ENCODE measurements around the gene LIX1L.

Gene LIX1L

DNA sequence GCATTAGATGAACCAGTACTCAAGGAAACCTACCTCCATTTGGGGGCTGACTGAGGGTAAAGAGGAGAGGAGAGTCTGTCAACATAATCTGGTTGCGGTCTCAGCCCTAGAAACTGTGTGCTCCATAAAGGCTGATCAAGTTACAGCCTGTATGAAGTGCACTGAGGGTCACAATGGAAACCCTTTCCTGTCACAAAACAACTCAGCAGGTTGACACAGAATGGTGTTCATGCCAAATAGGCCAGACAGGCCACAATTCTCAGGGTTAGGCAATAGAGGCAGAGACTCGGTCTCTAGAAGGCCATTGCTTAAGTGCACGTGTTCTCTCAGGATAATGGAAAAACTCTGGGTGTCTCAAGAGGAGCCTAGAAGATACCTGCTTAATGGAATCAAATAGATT is 68.1 kb downstream of the LIX1L start:
- DNase-seq (ENCODE audit: low read depth in 1 of 2, low spot score in 1 of 2), result peak in 1 of 2 experiments; percentile 23
- in situ Hi-C loops (cut with HindIII; ENCODE audit: low pct_unique_long_range_greater_than_20kb, low sequenced_read_pairs), result no loop called here
- TF ChIP-seq JUND (IDR thresholded peaks at IDR 0.05; ENCODE audit: low read depth), result no peak

DNA sequence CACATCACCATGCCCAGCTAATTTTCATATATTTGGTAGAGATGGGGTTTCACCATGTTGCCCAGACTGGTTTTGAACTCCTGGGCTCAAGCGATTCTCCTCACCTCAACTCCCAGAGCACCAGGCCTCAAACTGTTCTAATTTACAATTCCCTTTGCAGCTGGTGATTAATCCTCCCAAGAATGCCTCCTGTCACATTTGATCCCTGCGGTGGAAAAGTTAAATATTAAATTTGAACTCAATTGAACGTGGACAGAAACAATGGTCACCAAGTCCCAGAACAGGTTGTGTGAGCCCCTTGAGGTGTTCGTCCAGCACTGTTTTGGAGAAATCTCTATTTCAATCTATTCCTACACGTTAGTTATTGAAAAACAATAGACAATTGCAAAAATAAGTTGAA is 70.2 kb downstream of the LIX1L start:
- peak in 1 of 2 experiments; percentile 90 for DNase-seq (ENCODE audit: low read depth in 1 of 2, low spot score in 1 of 2)
- TF ChIP-seq JUND (IDR thresholded peaks at IDR 0.05; ENCODE audit: low read depth), result no peak
- in situ Hi-C loops (cut with HindIII; ENCODE audit: low pct_unique_long_range_greater_than_20kb, low sequenced_read_pairs), result no loop called here

DNA sequence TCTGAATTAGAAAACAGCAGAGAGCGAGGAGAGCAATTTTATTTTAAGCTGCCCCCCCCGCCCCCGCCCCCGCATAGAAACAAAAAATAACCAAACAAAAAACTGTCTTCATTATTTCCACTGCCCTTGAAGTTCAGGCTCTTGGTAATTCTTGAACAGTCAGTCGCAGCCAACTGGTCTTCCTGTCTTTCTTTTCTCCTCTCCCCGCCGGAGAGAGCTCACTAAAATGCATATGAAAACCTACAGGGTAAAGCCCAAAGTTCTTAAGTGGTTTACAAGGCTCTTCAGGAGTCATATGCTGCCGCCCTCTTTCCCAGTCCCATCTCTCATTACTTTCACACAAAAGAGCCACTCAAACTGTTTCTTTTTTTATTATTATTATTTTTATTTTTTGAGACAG is 71.0 kb downstream of the LIX1L start:
- no peak for TF ChIP-seq JUND (IDR thresholded peaks at IDR 0.05; ENCODE audit: low read depth)
- no peak for DNase-seq (ENCODE audit: low read depth in 1 of 2, low spot score in 1 of 2)
- in situ Hi-C loops (cut with HindIII; ENCODE audit: low pct_unique_long_range_greater_than_20kb, low sequenced_read_pairs), result no loop called here

DNA sequence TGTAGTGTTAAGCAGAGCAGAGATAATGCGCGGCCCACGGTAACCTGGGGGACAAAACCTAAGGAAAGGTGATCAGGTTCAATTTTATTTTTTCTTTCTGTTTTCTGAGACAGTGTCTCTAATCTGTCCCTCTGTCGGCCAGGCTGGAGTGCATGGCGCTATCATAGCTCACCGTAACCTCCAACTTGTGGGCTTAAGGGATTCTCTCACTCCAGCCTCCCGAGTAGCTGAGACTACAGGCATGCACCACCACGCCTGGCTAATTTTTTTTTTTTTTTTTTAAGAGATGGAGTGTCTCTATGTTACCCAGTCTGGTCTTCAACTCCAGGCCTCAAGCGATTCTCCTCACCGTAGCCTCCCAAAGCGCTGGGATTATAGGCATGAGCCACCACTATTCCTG is 71.4 kb downstream of the LIX1L start:
- in situ Hi-C loops (cut with HindIII; ENCODE audit: low pct_unique_long_range_greater_than_20kb, low sequenced_read_pairs), result no loop called here
- TF ChIP-seq JUND (IDR thresholded peaks at IDR 0.05; ENCODE audit: low read depth), result no peak
- no peak for DNase-seq (ENCODE audit: low read depth in 1 of 2, low spot score in 1 of 2)

DNA sequence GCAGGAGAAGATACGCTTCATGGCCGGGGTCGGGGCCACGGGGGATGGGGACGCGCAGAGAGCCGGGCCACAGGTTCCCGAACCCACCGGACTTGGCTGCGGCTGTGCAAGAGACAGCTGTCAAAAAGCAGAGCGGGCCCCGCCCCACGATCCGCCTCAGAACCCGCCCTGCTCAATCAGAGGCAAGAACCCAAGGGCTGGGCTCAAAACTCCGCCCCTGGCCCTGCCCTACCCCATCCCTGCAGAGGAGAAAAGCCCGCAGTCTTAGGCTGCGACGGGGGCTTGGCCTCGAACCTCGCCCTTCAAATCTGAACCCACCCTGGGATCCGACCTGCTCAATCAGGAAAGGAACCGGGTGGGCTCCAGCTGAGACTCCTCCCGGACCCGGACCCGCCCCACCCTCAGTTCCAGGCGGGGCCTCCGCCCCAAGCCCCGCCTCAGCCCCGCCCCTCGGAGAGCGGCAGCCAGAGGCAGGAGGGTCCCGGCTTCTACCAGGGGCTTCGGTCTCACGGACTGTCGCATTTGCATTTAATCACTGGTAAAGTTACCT is 72.0 kb downstream of the LIX1L start, which contains the start of gene ANKRD35:
Gene ANKRD35, minus strand, starts transcription at position 129 of the 550 bp plus-strand sequence. Its CDS starts 108 bp downstream, at position 21.
- in situ Hi-C loops (cut with HindIII; ENCODE audit: low pct_unique_long_range_greater_than_20kb, low sequenced_read_pairs), result no loop called here
- DNase-seq (ENCODE audit: low read depth in 1 of 2, low spot score in 1 of 2), result peak; percentile 85 to 97
- no peak for TF ChIP-seq JUND (IDR thresholded peaks at IDR 0.05; ENCODE audit: low read depth)

DNA sequence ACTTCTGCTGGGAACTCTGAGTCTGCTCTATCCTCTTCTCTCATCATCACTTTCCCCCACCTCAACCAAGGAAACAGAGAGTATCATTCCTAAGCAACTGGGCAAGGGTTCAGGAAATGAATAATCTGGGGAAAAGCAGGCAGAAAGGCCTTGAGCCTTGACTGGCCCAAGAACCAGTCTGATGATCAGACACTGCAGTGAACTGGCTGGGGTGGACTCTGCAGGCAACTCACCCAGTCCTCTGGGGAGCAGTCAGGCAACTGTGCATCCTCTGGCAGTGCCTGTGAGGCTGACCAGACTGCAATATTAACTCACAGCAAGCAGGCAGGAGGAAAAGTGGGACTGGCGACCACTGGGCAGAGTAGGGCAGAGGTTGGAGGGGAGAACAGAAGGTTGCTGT is 73.1 kb downstream of the LIX1L start:
- DNase-seq (ENCODE audit: low read depth in 1 of 2, low spot score in 1 of 2), result no peak
- TF ChIP-seq JUND (IDR thresholded peaks at IDR 0.05; ENCODE audit: low read depth), result no peak
- in situ Hi-C loops (cut with HindIII; ENCODE audit: low pct_unique_long_range_greater_than_20kb, low sequenced_read_pairs), result no loop called here
